GM12892 (cell line): ENCODE data around the gene ACER3.
"Not testable (repeated sequence)": the region's sequence is repeated elsewhere in the genome, so short reads cannot be mapped to it uniquely, and the experiment has no call there.

Experiments used
- DNase-seq: peaks from one replicate; pipeline ENCODE4 v3.0.0; 2011; ENCODE audit not compliant: insufficient read length
- FAIRE-seq: peaks from 2 replicates; lab custom pipeline; 2011; peaks lifted over from hg19 to GRCh38; lab: Jason Lieb, UNC
- POLR2A ChIP-seq: IDR thresholded peaks from 2 replicates; pipeline ENCODE4 v1.6.1; 2011; ENCODE audit warnings: low read depth, low read length, control low read depth
- POLR2AphosphoS5 ChIP-seq: IDR thresholded peaks from 2 replicates; pipeline ENCODE4 v1.6.1; 2011; ENCODE audit warnings: low read depth, low read length, control low read depth
- TAF1 ChIP-seq: IDR thresholded peaks from 2 replicates; pipeline ENCODE4 v1.6.1; 2011; ENCODE audit warnings: low read depth, mild to moderate bottlenecking, control low read depth, low read length, borderline replicate concordance

Gene ACER3

DNA sequence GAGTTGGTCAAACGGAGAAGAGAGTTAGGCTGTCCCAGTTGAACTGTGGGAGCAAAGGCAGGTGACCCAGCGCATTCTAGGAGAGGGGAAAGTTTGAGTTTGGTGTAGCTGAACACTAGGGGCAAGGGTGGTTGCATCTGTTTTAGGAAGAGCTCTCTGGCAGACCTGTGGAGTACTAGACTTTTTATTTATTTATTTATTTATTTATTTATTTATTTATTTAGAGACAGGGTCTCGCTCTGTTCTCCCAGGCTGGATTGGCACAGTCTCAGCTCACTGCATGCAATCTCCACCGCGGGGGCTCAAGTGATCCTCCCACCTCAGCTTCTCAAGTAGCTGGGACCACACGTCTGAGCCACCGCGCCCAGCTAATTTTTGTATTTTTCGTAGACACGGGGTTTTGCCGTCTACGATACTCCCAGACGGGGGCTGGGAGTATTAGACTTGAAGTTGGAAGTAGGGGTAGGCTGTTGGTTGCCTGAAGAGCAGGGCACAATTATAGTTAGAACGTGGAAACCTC, 950 bp upstream of the ACER3 start:
- no peak for TF ChIP-seq POLR2AphosphoS5
- TF ChIP-seq POLR2A = no peak
- TF ChIP-seq TAF1 = no peak
- DNase-seq = no peak
- no peak for FAIRE-seq

DNA sequence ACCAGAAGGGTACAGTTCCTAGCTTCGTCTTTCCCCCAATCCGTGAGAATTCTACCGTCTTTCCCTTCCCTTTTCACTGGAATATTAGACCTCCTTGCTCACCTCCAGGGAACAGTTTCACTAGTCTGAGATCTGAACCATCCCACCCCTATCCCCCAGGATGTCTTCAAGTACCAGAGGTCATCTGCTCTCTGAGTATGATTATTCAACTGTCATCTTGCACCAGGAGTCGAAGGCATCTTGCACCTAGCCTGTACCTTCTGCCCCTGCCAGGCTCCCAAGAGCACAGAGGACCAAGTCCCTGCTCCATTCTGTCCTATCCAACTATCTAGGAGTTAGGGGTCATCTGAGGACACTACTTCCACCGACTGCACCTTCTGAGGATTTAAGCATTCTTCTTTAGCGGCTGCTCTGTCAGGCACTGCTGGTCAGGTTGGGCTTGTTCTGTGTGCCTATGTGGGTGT, 804 bp downstream of the ACER3 start:
- DNase-seq = no peak
- no peak for FAIRE-seq
- TF ChIP-seq TAF1 (no peak), POLR2A (no peak), POLR2AphosphoS5 (no peak)

DNA sequence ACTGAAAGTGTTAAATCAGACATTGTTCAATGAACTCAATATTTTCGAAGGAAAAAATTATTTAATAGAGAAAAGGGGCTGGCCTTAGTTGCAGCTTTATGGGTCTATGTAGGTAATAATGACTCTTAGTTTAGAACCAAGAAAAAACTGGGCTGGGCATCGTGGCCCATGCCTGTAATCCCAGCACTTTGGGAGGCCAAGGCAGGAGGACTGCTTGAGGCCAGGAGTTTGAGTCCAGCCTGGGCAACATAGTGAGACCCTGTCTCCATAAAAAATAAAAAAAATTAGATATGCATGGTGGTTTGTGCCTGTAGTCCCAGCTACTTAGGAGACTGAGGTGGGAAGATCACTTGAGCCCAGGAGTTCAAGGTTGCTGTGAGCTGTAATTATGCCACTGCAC, 2.1 kb downstream of the ACER3 start:
- not testable (repeated sequence) for DNase-seq, FAIRE-seq

DNA sequence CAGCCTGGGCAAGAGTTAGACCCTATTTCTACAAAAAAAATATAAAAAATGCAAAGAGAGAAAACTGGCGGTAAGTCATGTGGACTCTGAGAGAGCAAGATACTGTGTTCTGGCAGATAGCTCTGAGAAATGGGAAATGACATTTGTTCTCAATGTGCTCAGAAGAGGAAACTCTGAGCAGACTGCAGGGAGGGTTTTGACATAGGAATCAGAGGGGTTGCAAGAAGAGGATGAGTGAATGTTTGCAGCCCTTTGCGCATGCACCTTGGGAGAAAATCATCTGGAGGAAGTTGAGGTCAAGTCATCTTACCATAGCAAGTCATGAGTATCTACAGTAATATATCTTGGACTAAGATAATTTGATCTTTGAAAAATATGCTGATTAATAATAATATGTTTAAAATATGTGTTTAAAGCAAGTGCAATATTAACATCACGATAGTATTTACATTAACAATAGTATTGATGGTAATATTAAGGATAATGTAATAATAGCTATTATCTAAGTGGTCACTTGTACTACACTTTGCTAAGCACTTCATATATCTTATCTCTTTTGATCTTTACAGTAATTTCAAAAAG, 2.6 kb downstream of the ACER3 start:
- FAIRE-seq (no peak), DNase-seq (no peak)

DNA sequence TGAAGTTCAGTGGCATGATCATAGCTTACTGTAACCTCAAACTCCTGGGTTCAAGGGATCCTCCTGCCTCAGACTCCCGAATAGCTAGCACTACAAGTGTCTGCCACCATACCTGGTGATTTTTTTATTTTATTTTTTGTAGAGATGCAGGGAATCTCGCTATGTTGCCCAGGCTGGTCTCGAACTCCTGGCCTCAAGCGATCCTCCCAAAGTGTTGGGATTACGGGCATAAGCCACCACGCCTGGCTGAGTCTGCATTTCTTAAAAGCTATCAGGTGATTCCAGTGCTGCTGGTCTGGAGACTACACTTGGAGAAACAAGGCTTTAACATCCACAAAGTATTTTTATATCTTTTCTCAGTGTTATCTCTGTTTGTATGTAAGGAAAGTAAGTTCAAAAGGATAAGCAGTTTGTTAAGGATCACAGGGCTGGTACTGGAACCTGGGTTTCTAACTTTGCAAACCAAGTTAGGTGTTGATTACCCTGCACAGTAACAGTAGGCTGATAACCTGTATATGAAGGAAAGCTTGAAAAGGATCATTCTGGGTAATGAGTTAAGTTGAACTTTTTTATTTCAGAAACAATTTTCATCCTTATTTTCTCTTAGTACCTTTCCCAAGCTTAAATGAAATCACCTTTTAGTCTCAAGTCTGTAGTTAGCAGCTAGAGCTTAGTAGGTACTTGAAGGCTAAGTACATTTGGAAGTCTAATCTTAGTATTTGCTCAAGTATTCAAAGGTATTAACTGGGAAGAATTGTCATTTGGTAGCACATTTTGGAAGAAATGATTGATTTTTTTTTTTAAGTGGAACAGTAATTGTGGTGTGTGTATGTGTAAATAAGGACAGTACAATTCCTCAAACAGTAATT, 12.5 kb downstream of the ACER3 start:
- DNase-seq (no peak), FAIRE-seq (no peak)
- TF ChIP-seq POLR2AphosphoS5 (no peak), POLR2A (no peak), TAF1 (no peak)

More for the DNA sequence above, 2.6 kb downstream of the ACER3 start:
- TF ChIP-seq POLR2A (no peak), TAF1 (no peak), POLR2AphosphoS5 (no peak)

DNA sequence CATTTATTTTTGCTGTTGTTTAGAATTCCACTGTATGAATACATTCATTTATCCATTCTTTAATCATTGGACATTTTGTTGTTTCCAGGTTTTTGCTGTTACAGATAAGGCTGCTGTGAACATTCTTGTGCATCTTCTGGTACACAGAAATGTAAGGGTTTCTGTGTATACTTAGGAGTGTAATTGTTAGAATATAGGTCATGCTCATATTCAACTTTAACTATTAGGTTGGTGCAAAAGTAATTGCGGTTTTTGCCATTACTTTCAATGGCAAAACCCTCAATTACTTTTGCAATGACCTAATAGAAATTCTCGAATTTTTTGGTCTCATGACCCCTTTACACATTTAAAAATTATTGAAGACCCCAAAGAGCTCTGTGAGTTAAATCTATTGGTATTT, 17.3 kb downstream of the ACER3 start:
- DNase-seq (no peak), FAIRE-seq (no peak)
- TF ChIP-seq POLR2A (no peak), POLR2AphosphoS5 (no peak), TAF1 (no peak)

DNA sequence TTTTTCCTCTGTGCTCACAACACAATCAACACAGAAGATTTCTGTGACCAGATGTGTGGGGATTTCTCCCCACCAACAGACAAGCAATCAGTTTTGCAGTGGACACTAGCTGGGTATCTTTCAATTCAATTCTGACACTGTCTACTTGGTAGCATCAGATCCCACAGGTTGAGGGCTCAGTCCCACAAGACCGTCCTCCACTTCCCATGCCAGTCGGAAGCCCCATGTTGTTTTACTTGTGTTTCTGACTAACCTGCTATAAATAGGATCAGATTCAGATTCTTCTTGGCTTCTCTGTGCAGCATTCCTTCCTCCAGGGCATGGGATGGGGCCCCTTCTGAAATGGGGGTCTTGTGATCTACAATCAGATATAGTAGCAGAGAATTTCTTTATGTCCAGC, 19.6 kb downstream of the ACER3 start:
- TF ChIP-seq TAF1 (no peak), POLR2AphosphoS5 (no peak), POLR2A (no peak)
- FAIRE-seq (no peak), DNase-seq (no peak)

DNA sequence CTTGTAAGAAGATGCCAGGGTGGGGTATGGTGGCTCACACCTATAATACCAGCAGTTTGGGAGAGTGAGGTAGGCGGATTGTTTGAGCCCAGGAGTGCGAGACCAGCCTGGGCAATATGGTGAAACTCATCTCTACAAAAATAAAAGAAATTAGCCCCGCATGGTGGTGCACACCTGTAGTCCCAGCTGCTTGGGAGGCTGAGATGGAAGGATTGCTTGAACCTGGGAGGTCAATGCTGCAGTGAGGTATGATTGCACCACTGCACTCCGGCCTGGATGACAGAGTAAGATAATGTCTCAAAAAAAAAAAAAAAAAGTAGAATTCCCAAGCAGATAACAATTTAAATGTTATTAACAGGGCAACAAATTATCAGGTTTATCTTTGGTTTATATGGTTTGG, 20.2 kb downstream of the ACER3 start:
- DNase-seq (no peak), FAIRE-seq (no peak)
- TF ChIP-seq POLR2AphosphoS5 (no peak), TAF1 (no peak), POLR2A (no peak)

GRCh38 chr11:76885390-76886097, 24.8 kb downstream of the ACER3 start:
- peak; percentile 90 for FAIRE-seq
- no peak for DNase-seq
- TF ChIP-seq POLR2AphosphoS5 = no peak
- TF ChIP-seq TAF1 = no peak
- no peak for TF ChIP-seq POLR2A

DNA sequence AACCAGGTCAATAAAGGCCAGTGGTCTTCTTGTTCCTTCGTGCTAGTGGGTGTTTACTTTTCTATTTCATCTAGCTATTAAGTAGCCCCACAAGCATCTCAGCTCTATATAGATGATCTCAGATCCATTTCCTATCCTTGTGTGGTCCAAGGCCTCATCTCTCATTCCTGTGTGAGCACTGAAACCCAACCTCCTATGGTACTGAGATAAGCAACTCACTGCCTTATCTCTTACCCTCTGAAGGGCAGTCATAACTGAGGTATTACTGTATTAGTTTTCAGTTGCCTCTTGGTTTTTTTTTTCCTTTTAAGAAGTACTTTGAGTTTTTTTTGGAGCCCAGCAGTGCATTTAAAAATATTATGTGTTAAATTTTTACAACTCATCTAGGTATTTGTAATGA, 28.3 kb downstream of the ACER3 start:
- DNase-seq (no peak), FAIRE-seq (no peak)
- no peak for TF ChIP-seq POLR2AphosphoS5
- TF ChIP-seq POLR2A = no peak
- TF ChIP-seq TAF1 = no peak

- no peak for FAIRE-seq
- no peak for DNase-seq
- TF ChIP-seq POLR2A (no peak), POLR2AphosphoS5 (no peak), TAF1 (no peak)
Measured at GRCh38 chr11:76889411-76889975, 28.8 kb downstream of the ACER3 start.

- TF ChIP-seq POLR2AphosphoS5 = no peak
- TF ChIP-seq POLR2A = no peak
- no peak for TF ChIP-seq TAF1
- FAIRE-seq (no peak), DNase-seq (no peak)
Measured at GRCh38 chr11:76890329-76890728, 29.6 kb downstream of the ACER3 start.
